ENCODE data around the gene ULK3.

Gene ULK3

DNA sequence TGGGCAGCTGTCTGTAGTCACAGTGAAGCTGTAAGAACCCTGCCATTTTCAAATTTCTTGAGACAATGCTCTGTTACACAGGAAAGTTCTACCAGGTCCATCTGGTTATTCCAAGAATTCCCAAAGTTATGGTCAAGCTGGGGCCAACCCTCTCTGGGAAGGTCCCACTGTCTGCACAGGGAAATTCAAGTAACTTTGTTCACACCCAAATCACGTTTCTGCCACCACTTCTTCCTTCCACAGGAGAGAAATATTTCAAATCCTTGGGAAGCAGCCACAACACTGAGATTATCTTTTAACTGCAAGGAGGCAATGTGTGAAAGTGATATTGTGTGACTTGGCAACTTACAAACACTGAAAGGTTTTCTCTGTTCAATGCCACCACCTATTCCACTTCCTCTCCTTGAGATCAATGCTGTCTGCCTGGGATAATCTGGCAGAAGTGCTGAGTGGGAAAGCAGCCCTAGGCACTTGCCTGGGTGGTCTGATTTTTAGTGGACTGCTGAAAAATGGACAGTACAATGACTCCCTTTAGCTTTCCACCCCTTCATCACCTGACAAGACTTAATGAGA lies 24.6 kb upstream of the ULK3 start:
- DNase-seq, result no peak

DNA sequence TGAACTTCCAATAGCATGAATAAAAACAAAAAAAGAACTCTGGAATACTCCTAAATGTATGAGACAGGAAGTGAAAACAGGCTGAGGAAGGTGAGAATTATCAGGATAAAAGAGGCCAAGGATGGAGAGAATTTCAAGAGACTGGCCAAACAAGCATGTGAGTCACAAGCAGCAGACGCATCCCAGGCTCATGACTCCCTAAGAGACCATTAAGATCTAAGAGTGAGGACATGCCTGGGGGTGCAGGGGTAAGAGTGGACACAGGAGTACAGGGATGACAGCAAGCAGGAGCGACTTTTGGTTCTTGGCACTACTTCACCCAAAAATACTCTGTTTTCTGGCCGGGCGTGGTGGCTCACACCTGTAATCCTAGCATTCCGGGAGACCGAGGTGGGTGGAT lies 23.1 kb upstream of the ULK3 start:
- no peak for DNase-seq

DNA sequence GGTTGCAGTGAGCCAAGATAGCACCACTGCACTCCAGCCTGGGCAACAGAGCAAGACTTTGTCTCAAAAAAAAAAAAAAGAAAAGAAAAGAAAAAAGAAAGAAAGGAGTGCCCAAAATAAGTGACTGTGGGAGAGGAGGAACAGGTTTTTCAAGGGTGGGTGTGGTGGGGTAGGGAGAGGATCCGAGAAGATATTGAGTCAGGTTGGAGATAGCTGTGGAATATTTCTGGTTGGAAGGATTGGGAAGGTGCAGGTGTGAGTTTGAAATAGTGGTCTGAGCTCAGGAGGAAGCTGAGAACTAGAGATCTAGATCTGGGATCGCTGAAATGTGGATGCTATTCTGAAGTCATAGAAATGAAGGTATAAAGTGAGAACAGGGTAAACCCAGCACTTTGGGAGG lies 22.4 kb upstream of the ULK3 start:
- no peak for DNase-seq

DNA sequence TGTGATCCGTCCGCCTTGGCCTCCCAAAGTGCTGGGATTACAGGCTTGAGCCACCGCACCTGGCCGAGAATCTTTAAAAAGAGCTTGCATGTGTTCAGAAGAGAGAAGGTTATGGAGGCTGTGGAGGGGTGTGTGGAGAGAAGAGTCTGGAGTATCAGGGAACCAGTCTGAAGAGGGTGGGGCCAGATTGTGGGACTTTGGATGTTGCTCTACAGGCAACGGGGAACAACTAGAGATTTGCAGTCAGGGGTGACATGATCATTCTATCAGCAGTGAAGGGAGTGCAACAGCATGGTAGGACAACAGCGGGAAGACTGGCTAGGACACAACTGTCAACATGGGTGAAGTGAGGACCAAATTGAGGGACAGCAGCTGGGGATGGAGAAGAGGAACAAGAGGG lies 21.3 kb upstream of the ULK3 start:
- DNase-seq, result no peak

DNA sequence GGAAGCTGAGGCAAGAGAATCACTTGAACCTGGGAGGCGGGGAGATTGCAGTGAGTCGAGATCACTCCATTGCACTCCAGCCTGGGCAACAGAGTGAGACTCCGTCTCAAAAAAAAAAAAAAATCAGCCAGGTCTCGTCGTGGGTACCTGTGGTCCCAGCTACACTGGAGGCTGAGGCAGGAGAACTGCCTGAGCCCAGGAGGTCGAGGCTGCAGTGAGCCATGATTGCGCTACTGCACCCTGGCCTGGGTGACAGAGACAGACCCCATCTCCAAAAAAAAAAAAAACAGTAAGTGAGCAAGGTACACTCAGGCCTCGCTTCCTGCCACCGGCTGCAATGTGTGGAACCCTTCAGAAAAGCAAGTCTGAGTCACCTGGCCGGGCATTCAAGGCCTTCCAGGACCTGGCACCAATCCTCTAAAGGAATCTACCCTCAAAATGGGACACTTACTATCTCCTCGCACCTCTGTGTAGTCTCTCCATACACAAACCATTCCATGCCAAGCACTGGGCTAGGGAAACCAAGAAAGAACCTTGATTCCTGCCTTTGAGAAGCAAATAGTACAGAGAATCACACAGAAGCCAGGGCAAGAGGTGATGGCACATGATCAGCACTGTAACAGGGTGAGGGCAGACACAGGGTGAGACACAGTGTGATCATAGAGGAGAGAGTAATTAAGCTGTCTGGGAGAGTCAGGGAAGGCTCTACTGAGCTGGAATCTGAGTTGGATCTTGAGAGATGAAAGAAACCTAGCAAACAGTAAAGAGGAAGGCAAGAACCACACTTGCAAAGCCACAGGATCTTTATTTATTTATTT lies 20.5 kb upstream of the ULK3 start:
- DNase-seq, result no peak

DNA sequence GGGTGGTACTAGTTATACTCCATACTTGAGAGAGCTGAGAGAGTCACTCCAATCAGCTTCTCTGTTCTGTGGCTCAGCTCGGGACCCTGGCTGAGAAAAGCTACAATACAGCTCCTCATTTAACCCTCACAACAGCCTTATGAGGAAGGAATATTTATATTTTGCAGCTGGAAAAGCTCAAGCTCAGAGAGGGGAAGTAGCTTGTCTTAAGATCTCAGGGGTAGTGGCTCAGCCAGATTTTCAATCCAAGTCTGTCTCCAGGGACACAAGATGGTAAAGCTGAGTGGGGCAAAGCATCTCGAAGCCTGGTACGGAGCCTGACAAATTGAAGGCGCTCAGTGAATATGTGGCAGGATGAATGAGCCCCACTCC lies 15.4 kb upstream of the ULK3 start:
- DNase-seq, result no peak

DNA sequence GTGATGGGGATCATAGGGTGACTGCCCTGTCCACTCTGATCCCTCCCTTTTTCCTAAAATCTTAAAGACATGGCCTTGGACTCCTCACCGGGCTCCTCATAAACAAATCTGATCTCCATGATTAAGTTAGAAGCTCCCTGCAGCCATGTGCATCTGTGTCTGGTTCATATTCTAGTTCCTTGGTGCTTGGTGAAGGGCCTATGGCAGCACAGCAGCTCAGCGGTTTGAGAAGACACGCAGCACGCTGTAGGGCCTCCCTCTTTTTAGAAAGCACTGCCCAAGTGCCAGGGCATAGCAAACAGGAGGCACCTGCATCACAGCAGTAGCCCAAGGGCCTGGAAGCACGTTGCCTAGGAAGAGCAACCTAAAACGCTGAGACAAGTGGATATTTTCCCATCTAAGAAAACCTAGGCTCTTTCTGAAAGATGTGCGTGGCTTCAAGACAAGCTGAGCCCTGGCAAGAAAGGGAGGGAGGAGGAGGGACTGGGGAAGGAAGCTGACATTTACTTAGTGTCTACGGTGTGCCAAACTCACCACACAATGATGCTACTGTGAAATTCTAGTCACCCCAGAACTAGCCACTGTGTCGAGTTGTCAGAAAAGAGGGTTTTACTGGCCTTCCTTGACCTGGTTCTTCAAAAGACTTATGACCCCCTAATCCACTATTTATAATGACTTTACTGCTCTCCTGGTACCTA lies 14.9 kb upstream of the ULK3 start:
- no peak for DNase-seq

DNA sequence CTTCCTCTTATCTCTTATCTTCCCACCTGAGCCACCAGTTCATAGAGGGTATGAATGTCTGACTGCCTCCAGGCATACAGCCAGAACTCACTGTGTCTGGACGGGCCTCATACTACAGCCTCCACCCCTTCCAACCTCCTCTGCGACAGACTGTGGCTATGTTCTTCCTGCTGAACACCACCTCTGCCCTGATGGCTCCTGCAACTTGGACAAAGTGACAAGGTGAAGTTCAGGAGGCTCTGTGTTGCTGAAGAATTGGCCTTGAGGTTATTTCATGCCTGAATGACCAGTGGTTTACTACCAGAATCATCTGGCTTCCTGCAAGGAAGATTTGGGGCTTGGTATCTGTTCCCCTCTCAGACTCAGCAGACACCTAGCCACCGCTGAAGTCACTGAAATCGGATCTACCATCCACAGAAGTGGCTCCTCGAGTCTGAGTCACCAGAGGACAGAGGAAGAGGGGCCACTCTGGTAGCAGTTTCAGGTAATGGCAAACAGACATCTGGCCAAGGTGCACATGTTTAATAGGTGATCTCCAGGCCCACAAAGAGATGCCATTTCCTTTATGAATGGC lies 14.2 kb upstream of the ULK3 start:
- no peak for DNase-seq

DNA sequence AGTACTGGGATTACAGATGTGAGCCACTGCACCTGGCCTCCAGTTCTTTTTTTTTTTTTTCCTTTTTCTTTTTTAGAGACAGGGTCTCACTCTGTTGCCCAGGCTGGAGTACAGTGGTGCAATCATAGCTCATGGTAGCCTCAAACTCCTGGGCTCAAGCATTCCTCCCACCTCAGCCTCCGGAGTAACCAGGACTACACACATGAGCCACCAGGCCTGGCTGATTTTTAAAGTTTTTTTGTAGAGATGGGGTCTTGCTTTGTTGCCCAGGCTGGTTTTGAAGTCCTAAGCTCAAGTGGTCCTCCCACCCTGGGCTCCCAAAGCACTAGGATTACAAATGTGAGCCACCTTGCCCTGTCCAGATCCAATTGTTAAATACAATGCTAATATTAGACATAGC lies 13.6 kb upstream of the ULK3 start:
- DNase-seq, result no peak

DNA sequence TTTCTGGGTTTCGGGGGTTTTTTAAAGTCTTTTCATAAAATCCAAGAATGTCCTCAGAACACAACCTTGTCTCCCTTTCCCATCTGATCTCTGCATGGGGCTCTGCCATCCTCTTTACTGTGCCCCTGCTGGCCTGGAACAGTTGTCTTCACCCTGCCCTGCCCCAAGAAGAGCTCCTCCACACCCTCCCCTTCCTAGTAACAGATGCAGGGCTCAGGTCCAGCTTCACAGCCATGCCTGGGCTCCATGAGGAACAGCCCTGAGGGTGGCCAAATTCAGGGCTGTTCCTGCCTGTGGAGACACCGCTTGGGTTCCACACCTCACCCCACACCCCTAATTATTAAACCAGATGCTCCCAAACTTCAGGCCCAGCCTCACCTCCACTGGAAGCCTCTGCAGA lies 12.9 kb upstream of the ULK3 start:
- no peak for DNase-seq

DNA sequence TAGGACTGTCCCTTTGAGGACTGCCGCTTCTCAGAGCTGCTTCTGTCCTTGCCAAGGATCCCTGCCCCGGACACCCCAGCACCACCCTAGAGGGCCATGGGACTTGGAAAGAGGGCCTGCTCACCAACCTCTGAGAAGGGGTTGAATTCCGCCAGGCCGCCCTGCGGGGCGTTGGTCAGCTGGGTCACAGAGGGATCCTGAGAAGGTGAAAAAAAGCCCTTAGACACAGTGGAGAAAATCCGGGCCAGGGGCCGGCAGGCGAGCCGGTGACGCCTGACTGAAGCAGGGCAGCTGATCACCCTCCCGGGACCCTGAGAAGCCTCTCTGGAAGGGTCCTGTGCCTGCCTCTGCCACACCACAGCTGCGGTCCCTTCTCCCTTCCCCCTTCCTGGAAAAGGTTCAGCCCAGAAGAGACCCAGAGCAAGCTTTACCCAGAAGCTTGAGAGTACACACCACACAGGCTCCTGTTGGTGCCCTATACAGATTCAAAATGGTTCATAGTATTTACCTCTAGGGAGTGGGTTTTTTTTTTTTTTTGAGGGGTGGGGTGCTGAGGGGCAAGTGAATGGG lies 11.6 kb upstream of the ULK3 start:
- no peak for DNase-seq

DNA sequence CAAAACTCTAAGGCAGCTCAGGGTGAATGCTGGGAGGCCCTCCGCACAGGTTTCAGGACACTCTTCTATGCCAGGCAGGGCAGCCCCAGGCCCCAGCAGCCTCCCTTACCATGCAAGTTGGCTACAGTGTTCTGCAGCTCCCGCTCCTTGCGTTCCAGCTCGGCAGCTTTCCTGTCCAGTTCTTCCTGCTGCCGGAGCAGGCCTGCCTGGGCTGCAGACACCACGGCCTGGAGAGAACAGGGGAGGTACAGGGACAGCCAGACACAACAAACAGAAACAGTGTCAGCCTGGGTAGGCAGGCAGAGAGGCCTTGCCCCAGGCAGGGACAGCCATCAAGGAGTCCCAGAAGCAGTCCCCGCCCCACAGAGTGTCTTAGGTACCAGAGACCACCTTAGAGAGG lies 9.0 kb upstream of the ULK3 start:
- DNase-seq, result no peak

DNA sequence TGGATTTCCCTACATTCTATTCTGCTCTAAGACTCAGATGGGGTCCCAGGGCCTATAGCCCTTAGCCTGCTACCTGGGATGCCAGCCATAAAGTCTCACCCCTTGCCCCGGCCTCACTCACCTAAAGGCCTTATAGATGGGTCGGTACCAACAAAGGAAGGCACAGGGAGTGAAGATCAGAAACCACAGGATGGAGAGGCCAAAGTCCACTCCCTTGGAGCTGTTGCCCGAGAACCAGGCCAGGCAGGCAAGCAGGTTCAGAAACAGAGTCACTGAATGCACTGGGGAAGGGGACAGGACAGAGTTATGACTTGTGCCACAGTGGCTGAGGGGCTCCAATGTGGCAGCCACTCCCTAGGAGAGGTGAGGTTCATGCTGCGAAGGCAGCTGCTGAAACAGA lies 7.4 kb upstream of the ULK3 start:
- no peak for DNase-seq

DNA sequence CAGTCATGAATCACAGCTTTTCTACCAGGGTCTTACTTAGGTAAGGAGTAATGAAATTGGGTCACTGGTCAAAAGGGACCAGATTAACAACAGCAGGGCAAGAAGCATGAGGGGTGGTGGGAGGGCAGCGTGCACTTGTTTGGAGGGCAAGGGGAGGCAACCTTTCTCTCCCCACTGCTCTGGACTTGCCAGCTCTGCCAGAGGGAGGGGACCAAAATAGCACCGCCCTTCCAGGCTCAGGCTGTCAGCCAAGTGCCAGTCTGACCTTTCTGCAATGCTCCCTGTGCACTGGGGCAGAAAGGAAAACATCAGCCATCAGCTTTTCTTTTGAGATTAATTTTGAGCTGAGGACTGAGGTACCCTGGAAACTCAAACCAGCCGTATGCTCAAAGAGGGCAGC lies 4.5 kb upstream of the ULK3 start:
- no peak for DNase-seq

DNA sequence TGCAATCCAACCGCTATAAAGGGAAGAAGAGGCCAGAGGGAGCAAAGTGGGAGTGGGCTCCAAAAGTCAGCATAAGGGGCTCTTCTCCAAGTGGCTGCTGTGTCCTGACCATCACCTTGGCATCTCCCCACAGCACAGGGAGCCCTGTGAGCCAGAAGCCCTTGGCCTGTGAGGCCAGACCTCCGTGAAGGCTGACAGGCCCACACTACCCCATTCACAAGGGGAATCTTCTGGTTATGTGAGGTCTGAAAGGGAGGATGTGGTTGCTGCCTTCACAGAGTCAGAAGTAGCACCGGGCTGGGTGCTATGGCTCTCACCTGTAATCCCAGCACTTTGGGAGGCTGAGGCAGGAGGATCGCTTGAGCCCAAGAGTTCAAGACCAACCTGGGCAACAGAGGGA lies 2.6 kb upstream of the ULK3 start:
- no peak for DNase-seq

DNA sequence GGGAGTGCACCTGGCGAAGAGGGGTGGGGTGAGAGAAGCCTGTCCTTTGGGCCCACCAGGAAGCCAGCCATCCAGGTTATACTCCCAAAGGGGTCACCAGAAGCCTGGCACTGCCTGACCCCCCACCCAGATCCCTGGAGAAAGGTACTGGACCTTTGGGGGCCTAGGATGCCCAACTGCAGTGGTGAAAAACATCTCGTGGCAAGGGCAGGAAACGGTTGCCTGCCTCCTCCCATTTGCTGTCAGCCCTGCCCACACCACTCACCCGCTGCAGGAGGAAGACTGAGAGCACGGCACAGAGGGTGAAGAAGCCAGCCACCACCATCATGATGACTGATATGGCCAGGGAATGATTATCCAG lies 2.2 kb upstream of the ULK3 start:
- DNase-seq, result no peak

DNA sequence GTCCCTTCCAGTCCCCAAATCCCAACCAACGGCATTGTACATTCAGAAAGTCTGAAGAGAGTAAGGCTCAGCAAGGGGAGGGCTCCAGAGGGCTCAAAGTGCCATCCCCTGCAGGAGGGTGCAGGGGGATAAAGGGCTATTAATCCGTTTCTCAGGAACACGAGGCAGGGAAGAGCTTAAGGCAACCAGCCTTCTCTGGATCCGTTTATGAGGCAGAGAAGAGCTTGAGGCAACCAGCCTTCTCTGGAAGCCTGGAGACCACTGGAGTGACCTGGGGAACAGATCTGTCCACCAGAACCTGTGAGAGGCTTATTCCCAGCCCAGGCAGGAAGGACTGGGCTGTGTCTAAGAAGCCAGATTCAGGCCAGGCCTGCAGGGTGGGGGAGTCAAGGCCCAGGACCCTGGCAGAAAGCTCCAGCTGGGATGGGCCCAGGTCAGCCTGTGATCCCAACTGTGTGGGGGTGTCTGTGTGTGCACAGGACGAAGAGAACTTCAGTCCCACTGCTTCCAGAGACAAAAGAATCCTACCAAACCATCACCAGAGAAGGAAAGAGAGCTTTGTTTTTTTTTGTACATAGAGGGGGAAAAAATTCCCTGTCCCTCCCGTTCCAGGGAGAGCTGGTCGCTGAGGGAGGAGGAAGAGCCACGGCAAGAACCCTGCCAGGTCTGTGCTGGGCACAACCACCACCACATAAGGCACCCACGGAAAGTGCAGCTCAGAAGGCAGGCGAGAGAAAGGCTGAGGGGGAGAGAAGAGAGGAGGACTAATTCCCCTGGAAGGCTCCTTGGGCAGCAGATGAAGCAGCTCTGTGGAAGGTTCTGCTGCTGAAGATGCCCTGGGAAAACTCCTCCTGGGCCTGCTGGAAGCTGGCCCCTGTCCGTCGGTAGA lies 1.6 kb upstream of the ULK3 start:
- no peak for DNase-seq

DNA sequence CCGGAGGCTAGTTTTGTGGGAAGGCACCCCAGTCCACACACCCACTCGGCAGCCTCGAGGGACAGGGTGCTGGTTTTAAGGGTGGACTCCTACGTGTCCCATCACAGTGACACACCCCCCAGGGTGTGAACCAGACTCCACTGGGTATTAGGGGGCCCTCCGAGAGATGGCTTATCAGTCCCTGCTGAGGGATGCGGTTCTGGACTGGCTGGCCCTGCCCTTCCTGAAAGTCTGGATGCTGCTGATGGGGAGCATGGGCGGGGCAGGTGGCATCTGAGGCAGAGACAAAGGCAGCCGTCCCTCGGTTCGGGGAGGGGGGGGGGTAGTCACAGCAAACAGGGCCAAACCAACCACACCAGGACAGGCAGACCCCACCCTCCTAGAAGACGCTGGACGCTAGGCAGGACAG lies 939 bp upstream of the ULK3 start:
- DNase-seq, result no peak

DNA sequence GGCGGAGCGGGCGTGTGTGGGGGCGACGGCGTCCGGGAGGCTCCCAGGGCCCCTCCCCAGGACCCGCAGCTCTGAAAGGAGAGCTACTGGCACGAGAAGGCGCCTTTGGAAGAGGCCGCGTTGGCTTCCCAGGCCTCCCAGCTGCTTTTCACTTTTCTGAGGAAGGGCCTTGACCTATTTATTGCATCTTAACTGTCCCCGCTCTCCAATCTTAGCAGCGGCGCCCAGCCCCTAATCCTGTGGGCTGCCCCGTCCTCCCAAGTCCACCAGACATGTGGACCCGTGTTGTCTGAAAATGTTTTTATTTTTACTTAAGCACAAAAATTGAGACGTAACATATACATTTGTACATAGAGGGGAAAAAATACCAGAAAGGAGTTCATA lies 481 bp upstream of the ULK3 start:
- DNase-seq, result no peak

DNA sequence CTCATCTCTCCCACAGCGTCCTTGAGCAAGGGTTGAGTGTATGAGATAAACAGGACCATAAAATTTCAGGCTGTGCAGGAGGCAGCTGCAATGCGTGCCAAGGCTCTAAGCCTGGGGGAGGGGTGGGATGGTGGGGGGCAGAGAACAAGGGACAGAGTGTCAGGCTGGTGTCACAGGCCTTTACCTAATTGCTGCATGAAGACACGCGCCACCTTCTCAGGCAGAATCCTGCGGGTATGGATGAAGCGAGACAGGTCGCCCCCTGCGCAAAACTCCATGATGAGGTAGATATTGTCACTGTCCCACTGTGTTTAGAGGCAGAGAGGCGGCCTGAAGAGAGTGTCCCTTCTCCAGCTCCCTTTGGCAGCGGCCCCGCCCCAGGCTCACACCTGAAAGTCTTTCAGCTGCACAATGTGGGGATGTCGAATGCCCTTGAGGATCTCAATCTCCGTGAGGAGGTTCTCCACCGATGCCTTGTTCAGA lies 1.0 kb downstream of the ULK3 start:
- no peak for DNase-seq

DNA sequence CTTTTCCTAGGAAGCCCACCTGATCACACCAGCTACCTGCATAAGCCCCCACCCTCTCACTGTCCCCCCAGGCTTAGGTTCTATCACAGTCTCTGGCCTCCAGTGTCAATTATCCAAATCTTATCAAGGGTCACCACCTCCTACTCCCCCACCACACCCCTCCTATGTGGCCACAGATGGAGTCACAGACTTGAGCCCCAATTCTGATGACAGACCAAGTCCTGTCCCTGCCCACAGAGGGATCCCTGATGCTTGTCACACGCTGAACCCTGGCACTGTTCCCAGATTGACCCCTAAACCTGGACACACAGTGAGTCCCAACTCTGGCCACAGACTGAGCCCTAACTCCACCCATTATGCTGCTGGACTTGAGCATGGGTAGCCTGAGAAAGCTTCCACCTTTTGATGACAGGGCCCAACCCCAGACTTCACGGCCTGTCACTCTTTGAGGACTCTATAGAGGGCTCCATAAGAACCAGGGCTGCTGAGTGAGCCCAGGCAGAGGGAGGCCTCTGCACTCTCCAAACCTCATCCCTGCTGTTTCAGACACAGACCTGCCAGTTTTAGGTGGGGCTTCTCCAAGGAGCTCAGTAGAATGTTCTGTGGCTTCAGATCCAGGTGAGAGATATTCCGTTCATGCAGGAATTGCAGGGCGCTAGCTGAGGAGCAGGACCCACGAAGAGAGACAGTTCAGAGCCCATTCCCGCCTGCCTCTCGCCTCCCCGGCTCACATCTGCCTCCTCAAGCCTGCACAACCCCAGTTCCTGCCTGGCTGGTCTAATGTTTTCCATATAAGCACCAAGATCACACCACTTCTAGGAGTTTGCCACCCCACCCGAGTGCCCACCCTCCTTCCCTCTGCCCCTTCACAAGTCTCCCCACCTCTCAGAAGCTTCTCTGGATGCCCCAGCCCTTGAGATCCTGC lies 1.8 kb downstream of the ULK3 start:
- DNase-seq, result no peak

All from NCI-H1092 (cell line).